ENCODE measurements around the gene NR6A1.
"Not testable (repeated sequence)": the region's sequence is repeated elsewhere in the genome, so short reads cannot be mapped to it uniquely, and the experiment has no call there.

The NR6A1 gene

DNA sequence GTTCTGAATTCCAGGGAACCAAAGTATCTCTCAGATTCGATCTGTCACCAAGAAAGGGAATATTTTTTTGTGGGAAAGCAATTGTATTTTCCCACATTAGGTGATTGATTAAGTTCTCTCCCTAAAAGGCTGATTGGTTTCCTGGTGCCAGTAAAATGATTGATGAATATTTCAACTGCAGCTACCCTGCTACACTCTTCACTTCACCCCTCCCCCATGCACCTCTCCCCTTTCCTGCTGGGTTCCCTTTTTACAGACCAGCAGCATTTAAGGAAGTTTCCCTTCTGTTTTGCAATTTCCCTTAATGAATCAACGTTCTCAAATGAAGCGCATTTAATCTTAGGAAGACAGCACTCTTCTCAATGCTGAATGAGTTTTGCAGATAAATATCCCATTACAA lies 13.1 kb downstream of the NR6A1 start:
- DNase-seq: no peak

DNA sequence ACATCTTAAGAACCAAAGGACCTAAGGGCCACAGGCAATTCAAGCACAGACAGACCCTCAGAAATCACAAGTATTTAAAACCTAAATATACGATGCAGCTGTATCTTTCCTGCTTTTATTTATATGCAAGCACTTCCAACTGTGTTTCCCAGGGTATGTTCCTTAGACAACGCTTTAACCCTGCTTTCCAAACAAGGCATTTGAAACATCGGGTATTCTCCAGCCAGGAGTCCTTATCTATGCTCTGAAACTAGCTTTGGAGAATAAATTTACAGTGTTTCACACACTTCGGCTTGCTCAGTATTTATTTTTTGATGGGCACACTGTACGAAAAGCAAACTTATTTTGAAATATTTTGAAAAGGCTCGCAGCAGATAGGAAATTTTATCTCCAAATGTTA lies 13.5 kb downstream of the NR6A1 start:
- DNase-seq: no peak

- DNase-seq: no peak
Observed at GRCh38 chr9:124756011-124756410, 15.1 kb downstream of the NR6A1 start.

- no peak for DNase-seq
Observed at GRCh38 chr9:124755061-124755460, 16.1 kb downstream of the NR6A1 start.

GRCh38 chr9:124754289-124754688 lies 16.8 kb downstream of the NR6A1 start:
- DNase-seq: peak; percentile 58

DNA sequence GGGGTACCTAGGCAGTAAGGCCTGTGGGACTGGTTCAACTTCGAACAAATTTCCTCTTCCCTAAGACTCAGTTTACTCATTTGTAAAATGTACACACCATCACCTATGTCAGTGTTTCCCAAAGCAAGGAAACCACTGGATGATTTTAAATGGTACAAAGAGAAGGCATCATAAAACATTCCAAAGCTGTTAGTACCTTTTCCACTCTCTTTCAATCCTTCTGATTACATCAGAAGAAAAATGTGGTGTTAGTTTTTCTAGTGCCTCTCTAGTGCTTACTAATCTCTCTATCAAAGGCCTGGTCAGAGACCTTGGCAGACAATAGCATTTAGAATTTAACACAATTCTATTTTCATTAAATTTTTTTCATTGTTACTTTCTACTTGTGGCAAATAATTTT lies 18.1 kb downstream of the NR6A1 start:
- DNase-seq: peak; percentile 78

DNA sequence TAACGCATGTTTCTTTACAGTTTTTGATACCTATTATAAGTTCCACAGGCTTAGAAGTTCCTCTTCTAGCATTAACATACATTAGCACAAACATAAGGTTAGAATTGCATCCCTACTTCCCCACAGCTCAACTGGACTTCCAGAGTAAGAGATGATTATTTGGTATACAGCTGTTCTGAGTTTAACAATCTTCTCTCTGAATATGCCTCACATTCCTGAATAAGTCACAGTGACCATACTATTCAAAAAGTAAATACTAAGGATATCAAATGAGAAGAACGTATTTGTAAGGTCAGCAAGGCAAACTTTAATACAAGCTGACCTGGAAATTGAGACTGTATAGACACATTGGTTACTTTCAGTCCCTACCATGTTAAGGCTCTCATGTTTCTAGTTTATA lies 21.3 kb downstream of the NR6A1 start:
- DNase-seq: peak; percentile 33

DNA sequence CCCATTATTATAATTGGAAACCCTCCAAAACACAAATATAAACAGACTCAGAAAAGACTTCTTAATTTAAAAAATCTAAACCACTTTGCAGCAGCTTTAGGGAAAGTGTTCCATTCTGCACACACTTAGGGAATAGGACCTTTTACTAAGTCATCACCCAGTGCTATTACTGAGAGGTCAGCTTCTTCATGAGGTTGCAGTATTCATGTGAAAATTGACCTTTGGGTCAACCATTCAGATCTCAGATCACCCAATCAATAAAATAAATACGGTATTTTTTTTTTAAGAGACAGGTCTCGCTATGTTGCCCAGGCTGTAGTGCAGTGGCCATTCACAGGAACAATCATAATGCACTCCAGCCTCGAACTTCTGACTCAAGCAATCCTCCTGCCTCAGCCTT lies 21.8 kb downstream of the NR6A1 start:
- no peak for DNase-seq

DNA sequence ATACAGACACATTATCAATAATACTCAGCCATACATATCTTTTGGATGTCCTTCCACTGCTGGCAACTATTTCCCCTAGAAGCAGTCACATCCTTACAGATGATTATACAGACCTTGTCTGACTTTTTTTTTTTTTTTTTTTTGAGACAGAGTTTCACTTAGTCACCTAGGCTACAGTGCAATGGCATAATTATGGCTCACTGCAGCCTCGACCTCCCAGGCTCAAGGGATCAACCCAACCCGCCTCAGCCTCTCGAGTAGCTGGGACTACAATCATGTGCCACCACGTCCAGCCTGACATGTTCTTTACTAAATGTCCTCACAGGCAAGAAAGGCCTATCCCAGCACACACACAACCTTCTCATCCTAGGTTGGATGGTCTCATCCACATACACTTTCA lies 24.0 kb downstream of the NR6A1 start:
- DNase-seq: no peak

DNA sequence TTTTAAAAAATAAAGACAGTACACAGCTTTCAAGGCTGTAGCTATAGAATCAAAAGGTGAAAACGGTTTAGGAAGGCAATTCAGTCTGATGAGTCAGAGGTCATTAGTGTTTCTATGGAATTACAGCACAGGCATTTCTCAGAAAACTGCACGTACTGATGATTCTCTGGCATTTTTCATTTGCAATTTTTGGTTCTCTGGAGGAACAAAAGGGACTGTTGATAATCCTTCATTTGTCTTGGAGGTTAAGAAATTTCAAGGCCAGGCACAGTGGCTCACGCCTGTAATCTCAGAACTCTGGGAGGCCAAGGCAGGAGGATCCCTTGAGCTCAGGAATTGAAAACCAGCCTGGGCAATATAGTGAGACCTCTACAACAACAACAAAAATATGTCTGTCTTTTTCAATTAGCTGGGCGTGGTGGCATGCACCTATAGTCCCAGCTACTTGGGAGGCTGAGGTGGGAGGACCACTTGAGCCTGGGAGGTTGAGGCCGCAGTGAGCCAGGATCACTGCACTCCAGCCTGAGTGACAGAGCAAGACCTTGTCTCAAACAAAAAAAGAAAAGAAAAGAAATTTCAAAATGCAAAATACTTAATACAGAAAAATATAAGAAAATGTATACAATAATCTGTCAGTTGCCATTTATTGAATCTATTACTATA lies 27.3 kb downstream of the NR6A1 start:
- DNase-seq: peak; percentile 46

DNA sequence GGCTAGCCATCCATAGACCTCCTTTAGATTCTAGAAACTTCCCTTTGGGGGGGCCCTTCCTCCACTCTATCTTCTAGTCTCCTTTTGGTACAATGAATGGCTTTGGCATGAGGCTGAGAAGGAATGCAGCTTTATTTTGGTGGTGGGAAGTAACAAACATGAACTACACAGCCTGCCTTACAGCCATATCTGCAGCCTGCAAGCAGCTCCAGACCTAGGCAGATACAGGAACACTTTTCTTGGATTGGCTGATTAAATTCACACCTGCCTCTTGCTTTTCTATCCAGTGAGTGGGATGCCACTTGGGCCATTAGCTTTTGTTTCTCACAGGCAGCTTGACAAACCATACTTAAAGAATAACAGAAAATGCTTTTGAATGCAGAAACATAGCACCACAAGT lies 28.2 kb downstream of the NR6A1 start:
- no peak for DNase-seq

GRCh38 chr9:124741662-124742061 lies 29.4 kb downstream of the NR6A1 start:
- no peak for DNase-seq

DNA sequence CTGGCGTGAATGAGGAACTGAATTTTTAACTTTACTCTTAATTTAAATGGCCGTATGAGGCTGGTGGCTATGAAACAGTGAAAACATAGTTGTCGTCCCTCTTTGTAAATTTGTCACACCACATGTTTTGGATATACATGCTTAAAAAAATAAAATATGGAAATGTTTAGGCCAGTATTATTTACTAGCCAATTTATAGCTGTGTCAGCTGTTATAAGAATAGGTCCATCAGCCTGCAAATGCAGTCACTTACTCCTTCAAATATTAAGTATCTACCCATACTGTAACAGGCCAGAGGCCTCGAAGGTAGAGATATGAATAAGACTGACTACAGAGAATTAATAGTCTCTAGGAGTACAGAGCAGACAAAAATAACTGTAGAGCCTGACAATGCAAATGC lies 30.0 kb downstream of the NR6A1 start:
- no peak for DNase-seq

- DNase-seq: no peak
Observed at GRCh38 chr9:124739360-124739759, 31.8 kb downstream of the NR6A1 start.

DNA sequence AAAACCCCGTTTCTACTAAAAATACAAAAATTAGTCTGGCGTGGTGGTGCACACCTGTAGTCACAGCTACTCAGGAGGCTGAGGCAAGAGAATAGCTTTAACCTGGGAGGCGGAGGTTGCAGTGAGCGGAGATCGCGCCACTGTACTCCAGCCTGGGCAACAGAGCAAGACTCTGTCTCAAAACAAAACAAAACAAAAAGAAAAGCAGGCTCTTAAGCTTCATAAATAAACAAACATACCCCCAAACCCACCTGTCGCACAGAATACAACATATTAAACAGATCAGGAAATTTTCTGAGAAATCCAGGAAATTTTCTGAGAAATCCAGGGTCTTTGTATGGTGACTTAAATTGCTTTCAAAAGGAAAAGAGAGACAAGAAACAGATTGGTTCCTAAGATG lies 33.0 kb downstream of the NR6A1 start:
- DNase-seq: not testable (repeated sequence)

- peak; percentile 68 for DNase-seq
Observed at GRCh38 chr9:124735121-124735520, 36.0 kb downstream of the NR6A1 start.

- not testable (repeated sequence) for DNase-seq
Observed at GRCh38 chr9:124734741-124735083, 36.4 kb downstream of the NR6A1 start.

DNA sequence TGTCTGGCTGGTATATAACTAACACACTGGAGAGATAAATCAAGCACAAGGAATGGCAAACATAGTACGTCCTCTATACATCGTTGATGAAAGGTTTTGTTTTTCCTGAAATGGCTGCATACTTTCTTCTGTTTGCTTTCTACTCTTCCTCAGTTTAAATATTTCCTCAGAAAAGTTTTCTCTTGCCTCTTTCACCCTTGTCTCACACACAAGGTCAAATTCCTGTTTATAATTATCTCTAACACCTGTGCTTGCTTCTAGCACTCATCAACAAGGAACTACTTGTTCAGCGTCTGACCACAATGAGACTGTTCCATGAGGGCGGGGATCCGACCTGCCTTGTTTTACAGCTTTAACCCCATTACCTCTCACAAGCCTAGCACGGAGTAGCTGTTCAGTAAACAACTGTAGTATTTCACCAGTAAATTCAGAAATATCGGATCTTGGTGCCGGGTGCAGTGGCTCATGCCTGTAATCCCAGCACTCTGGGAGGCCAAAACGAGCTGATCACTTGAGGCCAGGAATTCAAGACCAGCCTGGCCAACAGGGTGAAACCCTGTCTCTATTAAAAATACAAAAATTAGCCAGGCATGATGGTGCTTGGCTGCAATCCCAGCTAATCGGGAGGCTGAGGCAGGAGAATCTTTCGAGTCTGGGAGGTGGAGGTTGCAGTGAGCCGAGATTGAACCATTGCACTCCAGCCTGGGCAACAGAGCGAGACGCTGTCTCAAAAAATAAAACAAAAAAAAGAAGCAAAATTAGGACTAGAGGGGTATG lies 37.0 kb downstream of the NR6A1 start:
- no peak for DNase-seq

- no peak for DNase-seq
Observed at GRCh38 chr9:124730772-124731171, 40.3 kb downstream of the NR6A1 start.

- DNase-seq: no peak
Observed at GRCh38 chr9:124726886-124727285, 44.2 kb downstream of the NR6A1 start.

DNA sequence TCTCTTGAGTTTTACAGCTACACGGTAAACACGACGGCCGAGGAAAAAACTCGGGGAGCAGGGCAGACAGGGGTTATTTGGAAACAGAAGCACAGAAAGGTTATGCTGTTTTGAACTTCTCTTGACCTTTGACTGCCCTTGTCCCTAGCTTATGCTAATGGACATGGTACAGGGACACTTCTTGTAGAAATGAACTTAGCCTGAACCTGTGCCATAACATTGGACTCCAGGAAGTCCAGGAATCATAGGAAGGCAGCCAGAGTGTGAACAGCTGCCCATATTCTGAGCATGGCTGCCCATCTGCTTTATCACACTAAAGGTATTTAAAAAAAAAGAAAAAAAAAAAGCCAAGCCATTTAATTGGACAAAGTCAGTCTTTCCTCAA lies 46.1 kb downstream of the NR6A1 start:
- DNase-seq: no peak

- DNase-seq: no peak
Observed at GRCh38 chr9:124724415-124725067, 46.6 kb downstream of the NR6A1 start.

GRCh38 chr9:124723352-124723751 lies 47.8 kb downstream of the NR6A1 start:
- no peak for DNase-seq
